Thoracic aorta (tissue), 2 donors: ENCODE data around the gene ATXN1. TPM values are rescaled to one million over a fixed set of nuclear protein-coding genes. Genes with fewer than 3 reads are reported as not detected.

Experiments
- ATAC-seq: fragments of 150-250 bp; one replicate; pipeline ENCODE4 v1.8.0; 2017; ENCODE audit warnings: low read depth; ENCODE audit not compliant: insufficient number of reproducible peaks, low FRiP score
- DNase-seq: peaks from one replicate; pipeline ENCODE4 v3.0.0-alpha.2; 2020; ENCODE audit warnings: low spot score
- H3K27ac ChIP-seq, 2 donors: fragments of 200-600 bp; sonication (generic); 1 replicate in 1 of 2; 2 replicates in 1 of 2; pipeline ENCODE4 v1.5.1; 2016; ENCODE audit warnings: mild to moderate bottlenecking in 2 of 2, moderate library complexity in 2 of 2
- H3K27me3 ChIP-seq: fragments of 200-600 bp; sonication (generic); replicated peaks from 2 replicates; pipeline ENCODE4 v1.6.0; 2016; ENCODE audit warnings: mild to moderate bottlenecking; ENCODE audit not compliant: insufficient read depth
- H3K36me3 ChIP-seq: fragments of 200-600 bp; sonication (generic); one replicate; pipeline ENCODE4 v1.5.1; 2016
- H3K4me1 ChIP-seq, 2 donors: fragments of 200-600 bp; sonication (generic); 1 replicate in 1 of 2; 2 replicates in 1 of 2; pipeline versions ENCODE4 v1.5.1 to v1.6.0; 2016; ENCODE audit warnings: low read depth in 2 of 2, mild to moderate bottlenecking in 1 of 2; ENCODE audit not compliant: control insufficient read depth in 1 of 2
- H3K4me3 ChIP-seq: fragments of 200-600 bp; sonication (generic); 2 replicates; pipeline ENCODE4 v1.5.1; 2016; ENCODE audit warnings: mild to moderate bottlenecking
- H3K9me3 ChIP-seq: fragments of 200-600 bp; sonication (generic); 2 replicates; pipeline ENCODE4 v1.5.1; 2016
- CTCF ChIP-seq: fragments of 200-600 bp; sonication (generic); IDR thresholded peaks from one replicate; pipeline ENCODE4 v1.5.1; 2019; ENCODE audit warnings: antibody characterized with exemption
- total RNA-seq, 2 donors: library from RNA; depleted of rRNA; stranded (reverse); fragments of >200 nt; gene quantifications; one replicate each; pipeline versions ENCODE4 v1.1.0 to v1.2.3, GENCODE V29; 2016

ATXN1 gene
- total RNA-seq, 2 donors from 2014 or later = 59.8 to 62.4 TPM

- no peak for ATAC-seq
- Histone ChIP-seq H3K36me3 (no peaks in the 10 kb centered on the region), H3K27me3 (no peaks in the 10 kb centered on the region), H3K4me1 (peaks cover 19 to 46% of the 10 kb centered on the region in 2 donors), H3K9me3 (no peaks in the 10 kb centered on the region), H3K27ac (no peak overlapping the region), H3K4me3 (no peak overlapping the region)
- TF ChIP-seq CTCF = no peak
- no peak for DNase-seq
Measured at GRCh38 chr6:16355238-16355637, 406.0 kb downstream of the ATXN1 start.

GRCh38 chr6:16354692-16355091 is 406.6 kb downstream of the ATXN1 start:
- no peaks in the 10 kb centered on the region for H3K27me3 ChIP-seq
- no peak overlapping the region for H3K4me3 ChIP-seq
- DNase-seq (no peak), ATAC-seq (no peak)
- H3K27ac ChIP-seq = no peak overlapping the region
- peaks cover 19 to 47% of the 10 kb centered on the region in 2 donors for H3K4me1 ChIP-seq
- no peaks in the 10 kb centered on the region for H3K9me3 ChIP-seq
- no peak for TF ChIP-seq CTCF
- no peaks in the 10 kb centered on the region for H3K36me3 ChIP-seq

- no peak for TF ChIP-seq CTCF
- no peaks in the 10 kb centered on the region for H3K27me3 ChIP-seq
- H3K27ac ChIP-seq = peak overlapping the region in 1 of 2 donors; percentile 88
- no peaks in the 10 kb centered on the region for H3K9me3 ChIP-seq
- DNase-seq (no peak), ATAC-seq (no peak)
- H3K36me3 ChIP-seq = no peaks in the 10 kb centered on the region
- H3K4me1 ChIP-seq = peaks cover 19 to 47% of the 10 kb centered on the region in 2 donors
- H3K4me3 ChIP-seq = no peak overlapping the region
Measured at GRCh38 chr6:16352821-16353438, 408.3 kb downstream of the ATXN1 start.

GRCh38 chr6:16352258-16352635 is 409.0 kb downstream of the ATXN1 start:
- TF ChIP-seq CTCF = no peak
- no peak for ATAC-seq
- Histone ChIP-seq H3K27ac (peak overlapping the region; percentile 84 to 88), H3K4me1 (peaks cover 19 to 47% of the 10 kb centered on the region in 2 donors), H3K4me3 (peak overlapping the region; percentile 55), H3K9me3 (no peaks in the 10 kb centered on the region), H3K27me3 (no peaks in the 10 kb centered on the region), H3K36me3 (no peaks in the 10 kb centered on the region)
- DNase-seq = no peak

DNA sequence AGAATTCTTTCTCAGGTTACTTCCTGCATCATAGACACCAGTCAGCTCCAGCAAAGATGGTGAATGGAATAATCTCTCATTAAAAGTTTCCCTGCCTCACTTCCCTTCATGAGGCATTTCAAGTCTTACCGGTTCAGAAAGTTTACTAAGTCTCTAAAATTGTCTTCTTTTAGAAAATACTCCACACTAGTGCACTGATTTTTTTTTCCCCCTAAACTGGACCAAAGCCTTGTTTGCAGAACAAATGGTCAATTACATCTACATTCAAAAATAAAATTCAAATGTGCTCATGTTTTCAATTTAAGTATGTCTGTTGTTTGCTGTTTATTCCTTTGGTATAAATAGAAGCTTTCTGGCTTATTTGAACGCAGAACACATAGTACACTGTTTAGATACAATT is 411.7 kb downstream of the ATXN1 start:
- Histone ChIP-seq H3K4me3 (no peak overlapping the region), H3K27ac (no peak overlapping the region)
- DNase-seq = no peak

More for the DNA sequence above, 411.7 kb downstream of the ATXN1 start:
- TF ChIP-seq CTCF = no peak
- no peaks in the 10 kb centered on the region for H3K9me3 ChIP-seq
- no peaks in the 10 kb centered on the region for H3K27me3 ChIP-seq
- peaks cover 16 to 30% of the 10 kb centered on the region in 2 donors for H3K4me1 ChIP-seq
- H3K36me3 ChIP-seq = no peaks in the 10 kb centered on the region
- no peak for ATAC-seq
